GM19240 (cell line): ENCODE measurements around the gene GLT8D2.

Source experiments
- DNase-seq: peaks from one replicate; pipeline ENCODE4 v3.0.0; 2011; ENCODE audit warnings: low spot score; ENCODE audit not compliant: insufficient read length

GLT8D2 gene

GRCh38 chr12:103952497-103952896 lies 97.5 kb downstream of the GLT8D2 start:
- no peak for DNase-seq

- no peak for DNase-seq
Observed at GRCh38 chr12:103948746-103949406, 101.1 kb downstream of the GLT8D2 start.

DNA sequence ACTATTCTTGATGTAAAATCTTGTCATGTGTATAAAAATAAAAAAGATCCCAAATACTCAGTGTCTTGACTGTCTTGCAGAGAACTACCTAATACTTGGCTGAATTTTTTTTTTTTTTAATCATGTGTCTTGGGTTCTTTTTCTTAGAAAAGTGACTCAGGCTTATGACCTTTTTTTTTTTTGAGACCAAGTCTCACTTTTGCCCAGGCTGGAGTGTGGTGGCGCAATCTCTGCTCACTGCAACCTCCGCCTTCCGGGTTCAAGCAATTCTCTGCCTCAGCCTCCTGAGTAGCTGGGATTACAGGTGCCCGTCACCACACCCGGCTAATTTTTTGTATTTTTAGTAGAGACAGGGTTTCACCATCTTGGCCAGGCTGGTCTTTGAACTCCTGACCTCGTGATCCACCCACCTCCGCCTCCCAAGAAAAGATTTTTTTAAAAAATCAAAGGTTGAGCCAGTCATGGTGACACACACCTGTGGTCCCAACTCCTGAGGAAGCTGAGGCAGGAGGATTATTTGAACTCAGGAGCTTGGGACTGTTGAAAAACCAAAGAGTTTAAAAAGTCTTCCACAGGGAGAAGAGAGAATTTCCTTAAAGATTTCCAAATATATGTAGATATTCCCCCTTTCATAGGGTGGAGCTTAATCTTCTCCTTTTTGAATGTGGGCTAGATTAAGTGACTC lies 102.0 kb downstream of the GLT8D2 start:
- no peak for DNase-seq

DNA sequence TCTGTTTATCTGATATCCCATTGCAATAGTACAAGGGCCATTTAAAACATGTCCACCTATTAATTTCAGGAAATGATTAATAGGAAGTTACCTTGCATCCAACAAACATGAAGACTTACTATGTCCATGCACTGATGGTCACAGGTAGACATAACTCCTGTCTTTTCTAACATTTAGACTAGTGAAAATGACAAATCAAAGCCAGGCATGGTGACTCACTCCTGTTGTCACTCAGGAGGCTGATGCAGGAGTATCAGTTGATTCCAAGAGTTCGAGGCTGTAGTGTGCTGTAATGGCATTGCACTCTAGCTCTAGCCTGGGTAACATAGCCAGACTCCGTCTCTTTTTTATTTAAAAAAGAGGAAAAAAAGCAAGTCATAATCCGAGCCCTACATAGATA lies 105.0 kb downstream of the GLT8D2 start:
- DNase-seq, result no peak
